Fibroblast of villous mesenchyme (primary cell): ENCODE results near the gene KY. TPM values are rescaled to one million over a fixed set of nuclear protein-coding genes. Genes with fewer than 3 reads are reported as not detected.
A peak's percentile ranks its signal among the peaks of the same experiment; 100 is the strongest.

Source experiments
- DNase-seq: peaks from one replicate; pipeline ENCODE4 v3.0.0-alpha.2; 2010; ENCODE audit warnings: low read depth
- H3K4me3 ChIP-seq: 2 replicates; pipeline ENCODE4 v1.5.1; 2011; ENCODE audit warnings: low read depth, mild to moderate bottlenecking, low read length
- CTCF ChIP-seq: IDR thresholded peaks from 2 replicates; pipeline ENCODE4 v1.5.1; 2012; ENCODE audit warnings: low read depth, mild to moderate bottlenecking, low read length; ENCODE audit not compliant: insufficient read depth
- total RNA-seq: library from RNA; depleted of rRNA; stranded (reverse); fragments of >200 nt; gene quantifications from 2 replicates; pipeline ENCODE4 v1.2.3, GENCODE V29; 2012

KY gene
- total RNA-seq, 1 donor = not detected

- no peak overlapping the region for H3K4me3 ChIP-seq
- DNase-seq = no peak
- no peak for TF ChIP-seq CTCF
Observed at GRCh38 chr3:134654031-134654430, 3.2 kb upstream of the KY start.

- DNase-seq = no peak
- no peak for TF ChIP-seq CTCF
- H3K4me3 ChIP-seq = no peak overlapping the region
Observed at GRCh38 chr3:134652886-134653630, 2.2 kb upstream of the KY start.

GRCh38 chr3:134652409-134652831 is 1.6 kb upstream of the KY start:
- DNase-seq = no peak
- TF ChIP-seq CTCF = no peak
- no peak overlapping the region for H3K4me3 ChIP-seq

GRCh38 chr3:134651347-134652041 is 672 bp upstream of the KY start:
- peak overlapping the region; percentile 26 for H3K4me3 ChIP-seq
- DNase-seq = no peak
- TF ChIP-seq CTCF = no peak

DNA sequence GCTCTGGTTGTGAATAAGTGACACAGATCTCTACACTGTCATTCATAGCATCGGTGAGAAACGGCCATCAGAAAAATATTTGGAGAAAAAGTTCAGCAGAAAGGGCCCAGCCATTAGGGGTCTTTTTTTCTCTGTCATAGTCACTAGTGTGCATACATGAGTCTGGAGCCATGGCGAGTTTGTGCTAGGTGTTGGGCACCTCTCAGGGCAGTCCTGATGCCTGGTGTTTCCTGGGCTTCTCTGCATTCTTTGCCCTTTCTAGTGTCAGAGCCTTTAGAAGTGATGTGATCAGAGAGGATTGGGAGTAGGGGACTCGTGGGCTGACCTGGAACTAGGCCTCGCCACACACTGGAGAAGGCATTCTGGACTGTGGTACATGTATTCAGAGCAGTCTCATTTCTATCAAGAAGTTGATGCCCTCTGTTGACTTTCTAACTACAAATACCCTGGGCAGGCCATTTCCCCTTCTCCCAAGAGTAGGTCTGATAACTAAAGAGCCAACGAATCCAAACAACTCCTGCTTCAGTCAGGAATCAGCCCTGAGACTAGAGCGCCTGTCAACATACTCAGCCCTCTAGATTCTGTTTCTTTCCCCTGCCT is 1.6 kb downstream of the KY start:
- no peak for DNase-seq
- no peak for TF ChIP-seq CTCF
- no peak overlapping the region for H3K4me3 ChIP-seq

DNA sequence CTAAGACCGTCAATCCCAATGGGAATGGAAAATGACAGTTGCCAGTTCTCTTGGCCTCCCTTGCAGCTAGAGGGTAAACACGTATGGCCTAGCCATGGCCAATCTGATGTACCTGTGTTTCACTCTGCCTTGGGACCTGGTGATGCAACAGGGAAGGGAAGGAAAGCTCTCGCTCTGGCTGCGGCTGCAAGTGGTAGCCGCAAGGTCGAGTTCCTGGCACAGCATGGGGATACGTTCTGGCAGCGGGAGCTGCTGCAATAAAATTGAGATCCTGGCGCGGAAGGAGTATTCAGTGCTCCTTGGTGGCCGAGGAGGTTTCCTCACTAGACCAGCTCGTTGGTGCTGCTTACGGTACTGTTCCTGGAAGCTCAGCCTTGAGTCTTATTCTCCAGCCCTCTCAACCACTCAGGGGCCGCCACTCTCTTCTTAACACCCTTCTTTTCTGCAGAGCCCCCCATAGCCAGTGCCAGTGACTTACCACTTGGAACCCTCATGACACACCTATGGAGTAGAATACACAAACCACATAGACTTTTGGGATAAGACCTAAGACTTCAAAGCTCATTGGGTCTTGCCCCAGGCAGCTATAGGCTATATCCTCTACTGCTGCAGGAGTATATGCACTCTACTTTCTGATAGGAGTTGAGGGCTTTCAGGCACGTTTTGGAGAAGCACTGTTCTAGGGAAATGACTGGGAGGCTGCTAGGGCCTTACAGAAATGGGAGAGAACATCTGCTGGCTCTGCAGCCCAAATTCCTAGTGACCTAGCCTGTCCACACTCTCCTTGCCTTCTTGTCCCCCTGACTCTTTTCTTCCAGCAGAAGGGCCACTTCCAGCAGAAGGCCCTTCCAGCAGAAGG is 2.7 kb downstream of the KY start:
- DNase-seq = no peak
- no peak for TF ChIP-seq CTCF
- no peak overlapping the region for H3K4me3 ChIP-seq
